ENCODE measurements around the gene TFF3.

GRCh38 chr21:42343963-42344510 lies 28.8 kb upstream of the TFF3 start:
- TF ChIP-seq CTCF (IDR thresholded peaks at IDR 0.05) (no peak), POLR2A (IDR thresholded peaks at IDR 0.05; ENCODE audit: low read depth) (no peak)
